OCI-LY1 (cell line): ENCODE measurements around the gene PSENEN.

Experiments used
- CTCF ChIP-seq: fragments of 200-600 bp; sonication (generic), shearing (Covaris generic); IDR thresholded peaks from 2 replicates; pipeline ENCODE4 v1.5.1; 2017; ENCODE audit warnings: mild to moderate bottlenecking, antibody characterized with exemption, low read length, moderate library complexity, mixed read lengths
- EZH2 ChIP-seq: fragments of 200-600 bp; sonication (generic), shearing (Covaris generic); IDR thresholded peaks from 2 replicates; pipeline ENCODE4 v1.8.0; 2017; ENCODE audit warnings: borderline replicate concordance, mixed run types, mild to moderate bottlenecking, antibody characterized with exemption, low read length, moderate library complexity, mixed read lengths

DNA sequence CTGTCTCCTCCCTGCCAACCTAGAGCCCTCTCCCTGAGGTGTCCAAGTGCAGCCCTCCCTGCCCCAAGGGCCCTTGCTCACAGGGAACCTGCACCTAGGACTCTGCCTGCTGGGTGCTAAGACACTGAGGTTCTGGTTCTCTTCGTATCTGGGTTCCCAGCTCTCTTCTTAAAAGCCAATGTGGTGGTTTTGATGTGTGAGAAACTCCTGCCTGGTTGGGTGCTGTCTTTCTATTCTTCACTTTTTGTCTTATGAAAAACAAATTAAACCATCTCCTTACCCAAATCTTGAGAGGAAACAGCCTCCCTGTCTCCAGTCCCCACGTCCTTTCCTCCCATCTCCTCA, 32.0 kb upstream of the PSENEN start:
- no peak for TF ChIP-seq CTCF
- no peak for TF ChIP-seq EZH2
